KOPT-K1 (cell line): Measurements from ENCODE around the gene ADSS1.

Experiments
- H3K27ac ChIP-seq: fragments of 200-600 bp; sonication (generic); 2 replicates; pipeline ENCODE4 v1.5.1; 2016; ENCODE audit warnings: antibody characterized with exemption, mild to moderate bottlenecking, low read depth, low read length; ENCODE audit not compliant: poor library complexity, severe bottlenecking
- H3K36me3 ChIP-seq: fragments of 200-600 bp; sonication (generic); 2 replicates; pipeline ENCODE4 v1.5.1; 2017; ENCODE audit warnings: antibody characterized with exemption, mild to moderate bottlenecking, low read length, moderate library complexity; ENCODE audit not compliant: insufficient read depth
- H3K9me3 ChIP-seq: fragments of 200-600 bp; sonication (generic); 2 replicates; pipeline ENCODE4 v1.5.1; 2017; ENCODE audit warnings: antibody characterized with exemption, low read length, mild to moderate bottlenecking; ENCODE audit not compliant: insufficient read depth, poor library complexity, severe bottlenecking

Gene ADSS1

DNA sequence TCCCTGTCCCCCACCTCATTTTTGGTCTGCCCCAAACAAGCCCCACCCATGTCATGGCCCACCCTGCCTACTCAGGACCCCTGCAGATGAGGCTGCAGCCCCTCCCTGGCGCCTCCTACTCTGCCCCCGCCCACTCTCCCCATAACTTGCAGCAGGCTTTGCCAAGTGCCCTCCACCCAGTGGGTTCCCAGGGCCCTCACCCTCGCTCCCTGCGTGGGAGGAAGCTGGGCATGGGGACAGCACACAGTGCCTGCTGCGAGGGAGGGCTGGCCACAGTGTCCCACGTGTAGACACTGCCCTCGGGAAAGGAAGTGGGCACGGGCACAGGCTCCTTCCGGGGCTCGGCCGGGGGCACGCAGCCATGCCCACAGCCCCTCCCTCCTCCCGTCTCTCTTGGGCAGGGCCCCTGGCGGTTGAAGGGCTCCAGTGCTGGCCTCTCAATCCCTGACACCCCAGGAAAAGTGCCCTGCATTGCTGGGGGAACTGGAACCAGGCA, 62.1 kb downstream of the ADSS1 start:
- peaks cover 61% of the 10 kb centered on the region; the same call in 1 of the 2 replicates for H3K36me3 ChIP-seq
- H3K9me3 ChIP-seq: no peaks in the 10 kb centered on the region
- H3K27ac ChIP-seq: no peak overlapping the region

DNA sequence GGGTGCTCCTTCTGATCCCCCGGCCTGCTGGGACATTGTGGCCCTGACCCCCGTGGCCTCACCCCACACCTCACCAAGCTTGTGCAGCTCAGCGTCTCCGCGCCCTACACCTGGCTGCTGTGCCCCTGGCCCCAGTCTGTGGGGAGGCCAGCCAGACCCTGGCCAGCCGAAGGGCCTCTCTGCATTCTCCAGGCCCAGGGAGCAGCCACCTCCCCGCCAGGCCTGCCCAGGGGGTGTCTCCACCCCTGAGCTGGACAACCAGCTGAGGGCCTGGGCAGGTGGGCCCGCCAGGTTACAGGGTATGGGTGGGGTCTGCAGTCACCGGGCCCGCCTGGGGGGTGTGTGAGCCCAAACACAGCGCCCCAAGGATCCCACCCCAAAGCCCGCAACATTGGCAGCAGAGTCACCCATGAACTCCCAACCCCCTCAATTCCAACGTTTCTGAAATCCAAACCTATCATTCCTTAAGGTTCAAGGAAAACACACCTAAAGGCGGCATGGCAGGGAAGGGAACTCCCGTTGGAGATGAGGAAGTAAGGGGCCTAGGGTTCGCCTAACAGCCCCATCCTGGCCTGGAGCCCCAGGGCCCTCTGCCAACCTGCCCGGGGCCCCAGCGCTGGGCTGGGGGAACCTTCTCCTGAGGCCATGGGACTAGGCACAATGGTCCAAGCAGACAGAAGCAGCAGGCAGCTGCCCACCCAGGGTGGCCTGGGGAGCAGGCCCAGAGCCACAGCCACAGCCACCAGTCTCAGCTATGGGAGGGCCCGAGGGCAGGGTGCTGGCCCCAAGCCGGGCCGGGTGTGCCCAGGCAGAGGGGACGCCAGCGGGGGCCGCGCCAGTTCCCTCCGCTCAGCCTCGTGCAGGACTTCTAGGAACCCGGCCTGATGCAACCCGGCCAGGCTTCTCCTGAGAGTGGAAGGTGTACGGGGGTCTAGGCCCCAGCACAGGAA, 63.0 kb downstream of the ADSS1 start:
- Histone ChIP-seq H3K36me3 (peaks cover 61% of the 10 kb centered on the region), H3K27ac (no peak overlapping the region), H3K9me3 (no peaks in the 10 kb centered on the region)

DNA sequence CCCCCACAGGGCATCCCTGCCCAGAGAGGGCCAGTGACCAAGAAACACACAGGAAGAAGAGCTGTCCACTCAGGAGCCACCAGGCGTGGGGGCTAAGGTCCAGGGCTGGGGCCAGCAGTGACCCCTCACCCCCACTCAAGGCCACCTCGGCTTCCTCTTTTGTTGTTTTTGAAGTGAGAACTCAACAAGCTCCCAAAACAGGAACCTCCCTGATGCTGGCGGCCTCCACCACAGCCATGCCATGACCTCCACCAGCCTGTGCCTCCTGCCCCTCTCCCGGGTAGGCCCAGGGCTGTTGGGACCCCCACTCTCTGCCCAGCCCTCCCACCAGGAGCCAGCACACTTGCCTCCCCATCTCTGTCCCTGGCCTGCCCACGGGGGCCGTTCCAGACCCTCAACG, 63.7 kb downstream of the ADSS1 start:
- no peak overlapping the region for H3K27ac ChIP-seq
- H3K36me3 ChIP-seq: peaks cover 69% of the 10 kb centered on the region

GRCh38 chr14:104788161-104788818, 64.3 kb downstream of the ADSS1 start:
- H3K36me3 ChIP-seq: peaks cover 73% of the 10 kb centered on the region
- H3K27ac ChIP-seq: no peak overlapping the region

More for the DNA sequence above, 63.7 kb downstream of the ADSS1 start:
- no peaks in the 10 kb centered on the region for H3K9me3 ChIP-seq

DNA sequence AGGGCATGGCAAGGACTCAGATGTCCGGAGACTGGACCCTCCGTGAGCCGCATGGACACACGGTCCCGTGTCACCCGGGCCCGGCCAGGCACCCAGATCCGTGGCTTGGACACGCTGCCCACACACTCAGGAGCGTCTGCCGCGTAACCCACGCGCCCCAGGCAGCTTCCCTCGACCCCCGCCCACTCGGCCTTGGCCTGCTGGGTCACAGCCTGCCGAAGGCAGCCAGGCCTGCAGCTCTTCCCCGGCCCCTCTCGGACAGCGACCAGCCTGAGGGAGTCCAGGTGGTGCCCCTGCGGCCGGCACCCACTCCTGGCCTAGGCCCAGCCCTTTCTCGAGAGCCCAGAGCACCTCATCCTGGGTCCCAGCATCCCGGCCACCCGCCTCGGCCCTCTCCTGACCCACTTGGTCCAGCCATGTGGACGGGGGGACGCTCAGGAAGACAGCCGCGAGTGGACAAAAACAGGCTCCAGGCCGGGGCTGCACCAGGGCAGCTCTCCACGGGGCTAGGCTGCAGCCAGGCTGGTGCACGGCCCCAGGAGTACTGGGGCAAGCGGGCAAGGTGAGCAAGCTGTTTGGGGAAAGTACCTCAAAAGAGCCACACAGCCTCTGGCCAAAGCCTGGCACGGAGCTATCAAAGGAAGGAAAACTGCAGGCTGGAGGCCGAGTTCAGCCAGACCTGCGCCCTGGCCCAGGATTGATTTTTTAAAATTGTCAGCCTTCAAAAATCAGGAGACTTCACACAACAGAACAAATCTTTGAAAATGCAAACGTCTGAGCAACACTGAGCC, 65.0 kb downstream of the ADSS1 start:
- H3K27ac ChIP-seq: no peak overlapping the region
- H3K9me3 ChIP-seq: no peaks in the 10 kb centered on the region
- H3K36me3 ChIP-seq: peaks cover 76% of the 10 kb centered on the region

More at GRCh38 chr14:104788161-104788818, 64.3 kb downstream of the ADSS1 start:
- H3K9me3 ChIP-seq: no peaks in the 10 kb centered on the region

- peaks cover 69% of the 10 kb centered on the region for H3K36me3 ChIP-seq
- no peaks in the 10 kb centered on the region for H3K9me3 ChIP-seq
- no peak overlapping the region for H3K27ac ChIP-seq
These were observed 66.0 kb downstream of the ADSS1 start for GRCh38 chr14:104789752-104790743.

DNA sequence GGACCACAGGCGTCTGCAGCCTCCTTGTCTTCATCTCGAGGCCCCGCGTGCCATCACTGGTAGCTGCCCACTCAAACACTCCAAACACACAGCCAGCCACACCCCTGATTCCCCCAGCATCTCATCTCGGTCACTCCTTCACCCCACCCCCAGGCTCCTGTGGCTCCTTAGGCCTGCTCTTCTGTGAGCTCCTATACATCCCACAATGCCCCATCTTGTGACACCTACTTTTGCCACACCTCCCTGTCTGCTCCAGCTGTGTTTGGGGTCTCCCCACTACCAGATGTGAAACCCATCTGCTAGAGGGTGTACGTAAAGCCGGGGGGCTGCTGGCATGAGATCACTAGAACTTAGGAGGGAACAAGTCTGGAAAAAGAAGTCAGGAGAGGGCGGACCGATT, 67.4 kb downstream of the ADSS1 start:
- no peak overlapping the region for H3K27ac ChIP-seq
- peaks cover 68% of the 10 kb centered on the region for H3K36me3 ChIP-seq
- no peaks in the 10 kb centered on the region for H3K9me3 ChIP-seq

- H3K36me3 ChIP-seq: peaks cover 60% of the 10 kb centered on the region
These were observed 68.3 kb downstream of the ADSS1 start for GRCh38 chr14:104792101-104792884.

DNA sequence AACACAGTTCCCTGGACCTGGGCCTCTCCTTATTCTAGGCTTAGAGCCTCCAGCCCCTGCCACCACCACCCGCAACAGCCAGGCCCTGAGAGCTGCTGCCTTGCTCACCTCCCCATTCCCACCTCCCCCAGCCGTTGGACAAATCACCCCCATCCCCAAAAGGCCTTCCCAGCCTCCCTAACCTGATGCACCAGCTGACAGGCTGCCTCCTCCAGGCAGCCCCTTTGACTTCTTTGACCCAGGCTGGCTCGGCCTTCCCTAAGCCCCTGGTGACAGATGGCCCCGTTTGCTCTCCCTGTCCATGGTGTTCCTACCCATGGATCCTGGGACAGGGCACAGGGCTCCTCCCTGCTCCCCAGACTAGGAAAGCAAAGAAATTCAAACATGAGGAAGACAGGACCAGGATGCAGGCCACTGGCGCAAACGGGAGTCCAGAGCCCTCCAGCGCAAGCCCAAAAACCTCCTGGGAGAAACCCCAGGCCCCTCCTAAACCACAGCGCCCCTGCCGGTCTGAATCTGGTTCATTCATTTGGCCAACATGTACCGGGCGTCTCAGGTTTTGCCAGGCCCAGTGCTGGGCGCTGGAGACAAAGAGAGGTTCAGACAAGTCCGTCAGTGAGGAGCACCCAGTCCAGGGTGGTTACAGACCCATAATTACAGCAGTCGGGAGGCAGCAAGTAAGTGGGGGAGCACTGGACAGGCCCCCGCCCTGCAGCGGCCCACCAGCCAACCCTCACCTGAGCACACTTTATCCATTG, 69.1 kb downstream of the ADSS1 start:
- Histone ChIP-seq H3K36me3 (peaks cover 52% of the 10 kb centered on the region), H3K27ac (peak overlapping the region; percentile 65)

More at GRCh38 chr14:104792101-104792884, 68.3 kb downstream of the ADSS1 start:
- no peaks in the 10 kb centered on the region for H3K9me3 ChIP-seq
- no peak overlapping the region for H3K27ac ChIP-seq

GRCh38 chr14:104793703-104793959, 69.6 kb downstream of the ADSS1 start:
- no peaks in the 10 kb centered on the region for H3K9me3 ChIP-seq
- peaks cover 47% of the 10 kb centered on the region for H3K36me3 ChIP-seq
- H3K27ac ChIP-seq: peak overlapping the region; percentile 65

More for the DNA sequence above, 69.1 kb downstream of the ADSS1 start:
- no peaks in the 10 kb centered on the region for H3K9me3 ChIP-seq

GRCh38 chr14:104794099-104794498, 70.1 kb downstream of the ADSS1 start:
- Histone ChIP-seq H3K27ac (peak overlapping the region; percentile 65), H3K36me3 (peaks cover 42% of the 10 kb centered on the region), H3K9me3 (no peaks in the 10 kb centered on the region)

DNA sequence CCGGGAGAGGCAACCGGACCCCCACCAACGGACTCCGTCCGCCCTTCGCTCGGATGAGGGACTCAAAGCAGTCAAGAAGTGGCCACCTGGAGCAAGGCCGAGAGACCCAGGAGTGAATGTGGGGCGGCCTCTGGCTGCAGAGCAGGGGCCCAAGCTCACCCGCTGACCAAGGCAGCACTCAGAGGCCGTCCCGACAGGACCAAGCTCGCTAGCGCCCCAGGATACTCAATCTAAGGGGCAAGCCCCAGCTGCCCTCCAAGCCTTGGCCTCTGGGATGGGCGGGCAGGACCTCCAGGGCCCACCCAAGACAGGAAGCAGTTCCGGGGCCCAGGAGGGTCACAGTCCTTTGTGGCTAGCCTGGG, 70.6 kb downstream of the ADSS1 start:
- Histone ChIP-seq H3K27ac (peak overlapping the region; percentile 65), H3K36me3 (peaks cover 37% of the 10 kb centered on the region)

More for the DNA sequence above, 70.6 kb downstream of the ADSS1 start:
- H3K9me3 ChIP-seq: no peaks in the 10 kb centered on the region
